Suppressor macrophage treated with lipopolysaccharide for 1 hour (primary cell): ENCODE data around the gene EFCAB11.
A peak's percentile ranks its signal among the peaks of the same experiment; 100 is the strongest.

ENCODE experiments used
- DNase-seq, 3 donors: peaks; one replicate each; pipeline ENCODE4 v3.0.0-alpha.2; 2020 to 2022

EFCAB11 gene

GRCh38 chr14:89755816-89756215 is 198.7 kb downstream of the EFCAB11 start:
- DNase-seq, result no peak

DNA sequence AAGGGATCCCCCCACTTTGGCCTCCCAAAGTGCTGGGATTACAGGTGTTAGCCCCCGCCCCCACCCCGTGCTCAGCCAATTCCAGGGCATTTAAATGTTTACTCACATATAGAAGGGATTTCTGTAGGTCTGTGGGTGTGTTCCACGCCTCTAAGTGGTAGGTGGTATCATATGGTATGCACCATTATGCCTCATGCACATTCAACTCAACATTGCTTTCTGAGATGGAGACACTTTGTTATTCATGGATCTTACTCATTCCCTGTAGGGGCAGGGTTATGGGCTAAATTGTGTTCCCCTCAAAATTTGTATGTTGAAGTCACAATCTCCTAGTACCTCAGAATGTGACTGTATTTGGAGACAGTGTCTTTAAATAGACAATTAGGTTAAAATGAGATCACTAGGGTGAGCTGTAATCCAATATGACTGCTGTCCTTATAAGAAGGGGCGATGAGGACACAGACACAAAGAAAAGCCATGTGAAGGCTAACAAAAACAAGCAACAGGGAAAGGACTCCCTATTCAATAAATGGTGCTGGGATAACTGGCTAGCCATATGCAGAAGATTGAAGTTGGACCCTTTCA is 200.6 kb downstream of the EFCAB11 start:
- no peak for DNase-seq

- DNase-seq, result no peak
Measured at GRCh38 chr14:89750908-89751392, 203.6 kb downstream of the EFCAB11 start.

- no peak for DNase-seq
Measured at GRCh38 chr14:89750281-89750755, 204.2 kb downstream of the EFCAB11 start.

GRCh38 chr14:89748004-89748403 is 206.5 kb downstream of the EFCAB11 start:
- peak; percentile 48 to 62 (median 59) for DNase-seq

DNA sequence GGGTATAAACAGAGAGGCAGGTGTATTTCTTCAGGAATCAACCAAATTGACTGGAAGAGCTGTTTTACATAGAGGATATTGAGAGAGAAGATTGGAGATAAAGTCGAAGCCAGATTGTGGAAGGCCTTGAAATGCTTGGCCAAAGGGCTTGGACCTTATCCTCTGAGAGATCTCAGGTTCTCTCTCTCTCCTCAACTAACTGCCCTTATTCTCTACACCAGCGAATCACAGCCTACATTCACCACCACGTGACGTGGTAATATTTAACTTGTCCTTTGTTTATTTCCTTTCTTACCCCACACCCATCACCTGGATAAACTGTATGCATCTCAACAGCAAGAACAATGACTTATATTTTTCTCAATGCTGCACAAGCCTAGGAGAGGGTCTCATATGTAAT is 207.4 kb downstream of the EFCAB11 start:
- DNase-seq, result no peak

GRCh38 chr14:89746654-89747053 is 207.9 kb downstream of the EFCAB11 start:
- no peak for DNase-seq

- no peak for DNase-seq
Measured at GRCh38 chr14:89746135-89746534, 208.4 kb downstream of the EFCAB11 start.
